Measurements from ENCODE around the gene ATP6V0A1. TPM values are rescaled to one million over a fixed set of nuclear protein-coding genes. Genes with fewer than 3 reads are reported as not detected.

ATP6V0A1 gene
- polyA plus RNA-seq, 1 donor from 2014 or later = 92.1 TPM

Small RNAs within 50 kb of the gene (small RNA-seq; reads per million reads assigned to genes)
- 0 to 2.1 (median 0.72) reads per million in 3 experiments for gene MIR548AT
- gene RNU7-97P = 0 reads per million in 3 experiments

Other genes starting within 250 kb of the ATP6V0A1 start
- gene STAT5B, start 182.5 kb upstream of the ATP6V0A1 start, polyA plus RNA-seq = 47.4 and 54.9 TPM in 2 replicates
- gene STAT5A, start 170.4 kb upstream of the ATP6V0A1 start, polyA plus RNA-seq = 0.08 and 0.28 TPM in 2 replicates
- gene STAT3, start 70.4 kb upstream of the ATP6V0A1 start, polyA plus RNA-seq = 24.2 and 25.5 TPM in 2 replicates
- gene CAVIN1, start 35.6 kb upstream of the ATP6V0A1 start, polyA plus RNA-seq = 0.07 and 0.18 TPM in 2 replicates
- gene NAGLU, start 77.4 kb downstream of the ATP6V0A1 start, polyA plus RNA-seq = 12.1 and 17.1 TPM in 2 replicates
- 1.0 and 2.1 TPM in 2 replicates for gene HSD17B1, start 94.0 kb downstream of the ATP6V0A1 start, polyA plus RNA-seq
- 8.2 and 10.1 TPM in 2 replicates for gene COASY, start 103.3 kb downstream of the ATP6V0A1 start, polyA plus RNA-seq
- 35.7 and 47.2 TPM in 2 replicates for gene MLX, start 108.2 kb downstream of the ATP6V0A1 start, polyA plus RNA-seq
- gene PSMC3IP, start 118.9 kb downstream of the ATP6V0A1 start, polyA plus RNA-seq = 22.5 and 36.2 TPM in 2 replicates
- 30.1 and 34.6 TPM in 2 replicates for gene RETREG3, start 150.5 kb downstream of the ATP6V0A1 start, polyA plus RNA-seq
- gene TUBG1, start 150.8 kb downstream of the ATP6V0A1 start, polyA plus RNA-seq = 14.2 and 22.3 TPM in 2 replicates
- 24.9 and 28.9 TPM in 2 replicates for gene TUBG2, start 200.4 kb downstream of the ATP6V0A1 start, polyA plus RNA-seq
- 18.4 and 20.2 TPM in 2 replicates for gene PLEKHH3, start 218.1 kb downstream of the ATP6V0A1 start, polyA plus RNA-seq
- gene CCR10, start 223.0 kb downstream of the ATP6V0A1 start, polyA plus RNA-seq = 3.1 and 5.1 TPM in 2 replicates
- gene CNTNAP1, start 223.7 kb downstream of the ATP6V0A1 start, polyA plus RNA-seq = 21.9 and 23.9 TPM in 2 replicates

Measured in neural cell (in vitro differentiated cells).